Activated naive CD8-positive, alpha-beta T cell treated with anti-CD3 and anti-CD28 coated beads for 36 hours (primary cell): Measurements from ENCODE around the gene PHC1. TPM values are rescaled to one million over a fixed set of nuclear protein-coding genes. Genes with fewer than 3 reads are reported as not detected.

Experiments
- DNase-seq: peaks from one replicate; pipeline ENCODE4 v3.0.0; 2021
- H3K27ac Mint-ChIP-seq: one replicate; pipeline ENCODE4 v1.8.0; 2022; ENCODE audit warnings: mild to moderate bottlenecking, moderate library complexity, mixed read lengths
- H3K27me3 Mint-ChIP-seq: one replicate; pipeline ENCODE4 v1.8.0; 2022; ENCODE audit warnings: mild to moderate bottlenecking, mixed read lengths
- H3K36me3 Mint-ChIP-seq: one replicate; pipeline ENCODE4 v1.8.0; 2021; ENCODE audit warnings: mild to moderate bottlenecking, mixed read lengths
- H3K4me1 Mint-ChIP-seq: one replicate; pipeline ENCODE4 v1.8.0; 2021; ENCODE audit warnings: mixed read lengths
- H3K4me3 Mint-ChIP-seq: one replicate; pipeline ENCODE4 v1.8.0; 2022; ENCODE audit warnings: mild to moderate bottlenecking, moderate library complexity, mixed read lengths
- H3K9me3 Mint-ChIP-seq: one replicate; pipeline ENCODE4 v1.8.0; 2022; ENCODE audit warnings: mixed read lengths
- total RNA-seq, 2 experiments: library from RNA; stranded (reverse); gene quantifications; one replicate each; pipeline ENCODE4 v1.2.3, GENCODE V29; 2021

Gene PHC1
- total RNA-seq, 2 experiments from 2014 or later = 12.9 to 16.5 TPM

DNA sequence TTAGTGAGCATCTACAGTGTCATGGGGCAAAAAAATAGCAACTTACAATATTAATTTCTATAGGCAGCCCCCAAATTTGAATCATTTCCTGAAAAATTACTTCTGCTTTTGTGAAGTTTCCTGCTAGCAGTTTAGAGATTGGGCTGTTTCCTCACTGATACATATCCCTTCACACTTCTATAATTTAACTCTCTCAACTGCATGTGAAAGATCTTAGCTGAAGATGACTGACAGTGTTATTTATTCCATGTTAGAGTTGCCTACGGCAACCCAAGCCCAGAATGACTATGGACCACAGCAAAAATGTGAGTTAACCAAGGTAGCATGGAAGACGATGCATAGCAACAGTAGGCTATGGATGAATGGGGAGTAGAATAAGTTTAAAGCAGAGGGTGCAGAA is 75.1 kb downstream of the PHC1 start, which contains the start of gene KLRG1:
KLRG1 (plus strand) TSS at position 134 of the 400 bp plus-strand sequence; CDS start at position 224, 90 bp downstream.
- peak within 1 kb of the TSS; percentile 4 for H3K27ac Mint-ChIP-seq
- peaks cover 56% of the 10 kb centered on the region for H3K4me1 Mint-ChIP-seq
- DNase-seq = no peak
- H3K36me3 Mint-ChIP-seq = peaks cover 10% of the 10 kb centered on the region
- no peaks in the 10 kb centered on the region for H3K27me3 Mint-ChIP-seq
- no peak within 1 kb of the TSS for H3K4me3 Mint-ChIP-seq
- H3K9me3 Mint-ChIP-seq = no peaks in the 10 kb centered on the region

Other genes starting within 250 kb of the PHC1 start
- 1 to 10 TPM; 7.1 to 8.1 TPM for gene RIMKLB, start 216.5 kb upstream of the PHC1 start, total RNA-seq
- gene A2ML1, start 91.9 kb upstream of the PHC1 start, total RNA-seq = not detected
- gene M6PR, start 35.1 kb downstream of the PHC1 start, total RNA-seq = 100 to 1,000 TPM; 213 to 226 TPM
- gene KLRG1, start 75.0 kb downstream of the PHC1 start, total RNA-seq = 1 to 10 TPM; 2.2 to 3.7 TPM
- not detected for gene A2M, start 201.4 kb downstream of the PHC1 start, total RNA-seq